ENCODE data around the gene RPN1. TPM values are rescaled to one million over a fixed set of nuclear protein-coding genes. Genes with fewer than 3 reads are reported as not detected.

RPN1 gene
- total RNA-seq, 2 experiments from 2014 or later, result 123 to 149 TPM

DNA sequence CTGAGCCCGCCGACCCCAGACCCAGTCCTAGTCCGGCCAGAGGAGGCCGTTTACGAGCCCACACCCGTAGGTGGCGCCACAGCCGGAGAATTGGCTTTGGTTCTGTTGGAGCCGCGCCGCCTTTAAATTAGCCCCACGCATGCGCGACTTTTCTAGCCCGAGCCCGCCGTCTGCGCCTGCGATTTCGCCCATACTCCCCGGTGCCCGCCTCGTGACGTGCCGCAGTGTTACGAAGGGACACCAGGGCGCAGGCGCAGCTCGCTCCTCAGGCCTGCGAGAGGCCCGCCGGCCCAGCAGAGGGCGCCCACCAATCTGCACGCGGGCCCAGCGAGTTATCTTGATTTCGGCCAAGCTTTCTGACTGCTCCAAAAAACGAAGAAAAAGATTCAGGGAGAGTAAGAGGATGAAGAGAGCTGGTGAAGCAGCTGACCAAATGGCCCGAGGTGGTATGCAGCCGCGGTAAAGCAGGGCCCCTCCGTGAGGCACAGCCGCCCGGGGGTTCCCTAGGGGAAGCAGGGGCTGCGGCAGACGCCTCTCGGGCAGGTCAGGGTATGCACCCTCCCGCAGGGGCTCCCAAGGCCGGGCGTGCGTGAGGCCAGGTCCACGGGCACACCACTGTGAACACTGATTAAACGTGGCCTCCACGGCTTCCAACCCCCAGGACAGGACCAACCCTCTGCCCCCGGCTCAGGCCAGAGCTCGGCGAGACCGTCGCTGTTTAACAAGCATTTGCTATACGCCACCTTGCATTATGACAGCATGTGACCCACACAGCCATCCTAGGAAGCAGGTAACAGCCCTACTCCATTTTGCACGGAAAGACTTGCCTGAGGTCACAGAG lies 32.8 kb downstream of the RPN1 start:
- H2AFZ ChIP-seq (ENCODE audit: low read length), result peak overlapping the region; percentile 80

DNA sequence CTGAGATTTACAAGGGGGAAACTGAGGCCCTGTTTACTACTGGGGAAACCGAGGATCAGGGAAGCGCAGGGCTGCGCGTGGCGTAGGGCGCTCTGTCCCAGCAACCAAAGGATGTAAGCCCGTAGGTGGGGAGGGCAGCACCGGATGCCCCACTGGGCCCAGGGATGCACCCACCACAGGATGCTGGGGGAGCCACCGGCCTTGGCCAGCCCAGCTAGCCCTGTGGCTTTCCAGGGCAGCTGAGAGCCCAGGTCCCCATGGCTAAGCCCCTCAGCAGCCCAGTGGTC lies 33.4 kb downstream of the RPN1 start:
- peak overlapping the region; percentile 15 for H3K27ac ChIP-seq (ENCODE audit: low read depth, low read length, poor library complexity, severe bottlenecking)

More for the DNA sequence above, 32.8 kb downstream of the RPN1 start:
- no peaks in the 10 kb centered on the region for H4K20me1 ChIP-seq (ENCODE audit: insufficient read depth, low read length)
- ChIA-PET CTCF (ENCODE audit: unreplicated experiment) (interaction anchor here (0.6 to 1.2 kb wide), 3 partner anchors 17 to 381 kb away, joined by 3 to 4 read pairs (median 4); no protein-coding TSS in a partner anchor), POLR2A (interaction anchor here (1.3 kb wide), 1 partner anchor 8 kb away, joined by 3 read pairs; no protein-coding TSS in a partner anchor)
- no peaks in the 10 kb centered on the region for H3K9me2 ChIP-seq (ENCODE audit: insufficient read depth, low read length)
- peaks cover 8% of the 10 kb centered on the region; the same call in 1 of the 2 replicates for H3K79me2 ChIP-seq (ENCODE audit: insufficient read depth, low read depth, low read length)
- TF ChIP-seq EZH2phosphoT487 (IDR thresholded peaks at IDR 0.05; ENCODE audit: borderline replicate concordance, low read depth, low read length) (no peak), CTCF (conservative IDR thresholded peaks at IDR 0.05; ENCODE audit: low read length) (peak; percentile 92)
- peak; percentile 97 for DNase-seq (ENCODE audit: low spot score)
- peak overlapping the region; percentile 94 for H3K4me2 ChIP-seq (ENCODE audit: low read length)
- intact Hi-C loops (cut with micrococcal nuclease; ENCODE audit: unreplicated experiment), result loop anchor here (1.0 to 5.0 kb wide), 4 partner anchors 63 to 260 kb away; partner anchors contain the start of gene ACAD9
- peak overlapping the region; percentile 89 for H3K4me3 ChIP-seq (ENCODE audit: low read depth, low read length, poor library complexity, severe bottlenecking)
- H3K4me1 ChIP-seq (ENCODE audit: insufficient read depth, low read length, poor library complexity, severe bottlenecking), result peaks cover 21% of the 10 kb centered on the region
- H3K36me3 ChIP-seq (ENCODE audit: insufficient read depth, low read length), result peaks cover 50% of the 10 kb centered on the region
- H3K27ac ChIP-seq (ENCODE audit: low read depth, low read length, poor library complexity, severe bottlenecking), result peak overlapping the region; percentile 52
- TSS peak; percentile 92 for BruUV-seq (replicated peaks)
- no peaks in the 10 kb centered on the region for H3K9me3 ChIP-seq (ENCODE audit: low read length)

More for the DNA sequence above, 33.4 kb downstream of the RPN1 start:
- DNase-seq (ENCODE audit: low spot score), result no peak
- intact Hi-C loops (cut with micrococcal nuclease; ENCODE audit: unreplicated experiment), result loop anchor here (1.0 to 5.0 kb wide), 4 partner anchors 64 to 260 kb away; partner anchors contain the start of gene ACAD9
- Histone ChIP-seq H2AFZ (ENCODE audit: low read length) (no peak overlapping the region; the same call in 1 of the 2 replicates), H3K36me3 (ENCODE audit: insufficient read depth, low read length) (peaks cover 45% of the 10 kb centered on the region), H3K4me3 (ENCODE audit: low read depth, low read length, poor library complexity, severe bottlenecking) (peak overlapping the region; percentile 89), H3K9me3 (ENCODE audit: low read length) (no peaks in the 10 kb centered on the region), H3K4me1 (ENCODE audit: insufficient read depth, low read length, poor library complexity, severe bottlenecking) (peaks cover 21% of the 10 kb centered on the region), H3K4me2 (ENCODE audit: low read length) (peak overlapping the region; percentile 66), H3K79me2 (ENCODE audit: insufficient read depth, low read depth, low read length) (peaks cover 8% of the 10 kb centered on the region; the same call in 1 of the 2 replicates), H3K9me2 (ENCODE audit: insufficient read depth, low read length) (no peaks in the 10 kb centered on the region), H4K20me1 (ENCODE audit: insufficient read depth, low read length) (no peaks in the 10 kb centered on the region)
- no TSS peak for BruUV-seq (replicated peaks)
- ChIA-PET POLR2A (interaction anchor here (1.3 kb wide), 1 partner anchor 8 kb away, joined by 3 read pairs; no protein-coding TSS in a partner anchor), CTCF (ENCODE audit: unreplicated experiment) (interaction anchor here (1.2 kb wide), 1 partner anchor 23 kb away, joined by 4 read pairs; no protein-coding TSS in a partner anchor)
- TF ChIP-seq CTCF (conservative IDR thresholded peaks at IDR 0.05; ENCODE audit: low read length), result no peak
- TF ChIP-seq EZH2phosphoT487 (IDR thresholded peaks at IDR 0.05; ENCODE audit: borderline replicate concordance, low read depth, low read length), result no peak
